HG03097 (cell line): ENCODE data around the gene ADCK1.
"Not testable (repeated sequence)": the region's sequence is repeated elsewhere in the genome, so short reads cannot be mapped to it uniquely, and the experiment has no call there.

Experiments used
- ATAC-seq: cut with Tn5 transposase; IDR thresholded peaks from one replicate; pipeline ENCODE4 v1.9.1; 2021; ENCODE audit not compliant: unreplicated experiment, low FRiP score

Gene ADCK1

GRCh38 chr14:77892381-77892871 is 92.5 kb downstream of the ADCK1 start:
- ATAC-seq = no peak

- no peak for ATAC-seq
Observed at GRCh38 chr14:77892890-77893484, 93.1 kb downstream of the ADCK1 start.

GRCh38 chr14:77897374-77897773 is 97.5 kb downstream of the ADCK1 start:
- no peak for ATAC-seq

GRCh38 chr14:77902811-77903210 is 102.9 kb downstream of the ADCK1 start:
- no peak for ATAC-seq

GRCh38 chr14:77903221-77903620 is 103.3 kb downstream of the ADCK1 start:
- no peak for ATAC-seq

- no peak for ATAC-seq
Observed at GRCh38 chr14:77903937-77904617, 104.2 kb downstream of the ADCK1 start.

- no peak for ATAC-seq
Observed at GRCh38 chr14:77906446-77906845, 106.5 kb downstream of the ADCK1 start.

GRCh38 chr14:77908847-77909246 is 108.9 kb downstream of the ADCK1 start:
- no peak for ATAC-seq

- ATAC-seq = no peak
Observed at GRCh38 chr14:77909911-77910310, 110.0 kb downstream of the ADCK1 start.

GRCh38 chr14:77910506-77910905 is 110.6 kb downstream of the ADCK1 start:
- ATAC-seq = no peak

- no peak for ATAC-seq
Observed at GRCh38 chr14:77911356-77911755, 111.4 kb downstream of the ADCK1 start.

GRCh38 chr14:77912754-77913556 is 113.0 kb downstream of the ADCK1 start:
- no peak for ATAC-seq

- no peak for ATAC-seq
Observed at GRCh38 chr14:77914073-77914721, 114.3 kb downstream of the ADCK1 start.

- not testable (repeated sequence) for ATAC-seq
Observed at GRCh38 chr14:77915390-77915789, 115.5 kb downstream of the ADCK1 start.

- no peak for ATAC-seq
Observed at GRCh38 chr14:77917491-77918201, 117.7 kb downstream of the ADCK1 start.

GRCh38 chr14:77918448-77918847 is 118.5 kb downstream of the ADCK1 start:
- no peak for ATAC-seq

- no peak for ATAC-seq
Observed at GRCh38 chr14:77920312-77920711, 120.4 kb downstream of the ADCK1 start.

GRCh38 chr14:77921818-77922217 is 121.9 kb downstream of the ADCK1 start:
- ATAC-seq = no peak

- no peak for ATAC-seq
Observed at GRCh38 chr14:77923131-77923936, 123.4 kb downstream of the ADCK1 start.
